Activated CD4-positive, alpha-beta T cell treated with anti-CD3 and anti-CD28 coated beads, Interleukin-2, Interleukin-4, amounts not matched to agents 100 ng/mL and 50 ng/mL, durations not matched to agents 16 hours and 8 hours (primary cell): ENCODE results near the gene MYPOP.
A peak's percentile ranks its signal among the peaks of the same experiment; 100 is the strongest.

Experiments
- DNase-seq: peaks from one replicate; pipeline ENCODE4 v3.0.0-alpha.2; 2020; ENCODE audit warnings: low spot score

The MYPOP gene

DNA sequence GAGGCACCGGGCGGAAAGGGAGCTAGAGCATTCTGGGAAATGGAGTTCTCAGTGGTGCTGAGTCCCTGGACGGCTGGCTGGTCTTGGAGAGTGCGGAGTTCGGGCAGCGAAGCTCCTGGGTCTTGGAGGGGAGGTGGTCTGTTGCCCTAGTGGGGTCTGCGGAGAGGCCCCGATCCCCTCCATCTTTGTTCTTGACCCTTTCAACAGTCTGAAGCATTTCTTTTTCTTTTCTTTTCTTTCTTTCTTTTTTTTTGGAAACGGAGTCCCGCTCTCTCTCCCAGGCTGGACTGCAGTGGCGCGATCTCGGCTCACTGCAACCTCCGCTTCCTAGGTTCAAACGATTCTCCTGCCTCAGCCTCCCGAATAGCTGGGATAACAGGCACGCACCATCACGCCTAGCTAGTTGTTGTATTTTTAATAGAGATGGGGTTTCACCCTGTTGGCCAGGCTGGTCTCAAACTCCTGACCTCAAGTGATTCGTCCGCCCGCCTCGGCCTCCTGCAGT lies 39.0 kb downstream of the MYPOP start:
- no peak for DNase-seq

GRCh38 chr19:45862564-45863334 lies 39.7 kb downstream of the MYPOP start, which contains the start of gene SYMPK:
Gene SYMPK (minus strand): TSS chr19:45863147. CDS start chr19:45854495, 8,652 bp downstream.
- DNase-seq, result peak; percentile 100

GRCh38 chr19:45862271-45862563 lies 40.2 kb downstream of the MYPOP start:
- DNase-seq, result no peak

GRCh38 chr19:45860359-45861259 lies 41.8 kb downstream of the MYPOP start:
- no peak for DNase-seq

DNA sequence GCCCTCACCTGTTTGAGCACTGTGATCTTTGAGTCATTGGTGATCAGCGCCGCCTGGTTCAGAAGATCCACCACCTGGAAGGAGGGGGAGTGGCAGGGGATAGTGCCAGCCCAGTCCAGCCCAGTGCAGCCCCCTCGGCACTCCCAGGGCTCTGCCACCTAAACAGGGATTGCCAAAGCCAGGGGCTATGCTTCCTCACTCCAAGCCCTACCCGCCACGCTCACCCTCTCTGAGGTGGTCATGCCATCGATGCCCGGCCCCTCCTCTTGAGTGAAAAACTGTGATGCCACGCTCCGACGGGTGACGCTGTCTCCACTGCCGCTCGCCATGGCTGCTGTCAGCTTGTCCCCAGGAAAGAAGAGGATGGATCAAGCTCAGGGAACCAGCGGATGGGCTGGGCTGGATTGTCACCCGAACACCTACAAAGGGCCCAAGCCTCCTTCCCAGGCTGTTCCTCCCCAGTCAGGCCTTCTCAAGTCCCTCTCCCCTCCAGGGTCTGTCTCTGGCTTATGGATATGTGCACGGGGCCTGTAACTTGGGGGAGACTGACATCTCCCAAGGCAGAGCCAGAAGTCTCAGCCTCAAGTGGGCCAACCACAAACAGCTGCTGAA lies 48.1 kb downstream of the MYPOP start:
- DNase-seq, result no peak

GRCh38 chr19:45852983-45853382 lies 49.4 kb downstream of the MYPOP start:
- DNase-seq, result no peak

DNA sequence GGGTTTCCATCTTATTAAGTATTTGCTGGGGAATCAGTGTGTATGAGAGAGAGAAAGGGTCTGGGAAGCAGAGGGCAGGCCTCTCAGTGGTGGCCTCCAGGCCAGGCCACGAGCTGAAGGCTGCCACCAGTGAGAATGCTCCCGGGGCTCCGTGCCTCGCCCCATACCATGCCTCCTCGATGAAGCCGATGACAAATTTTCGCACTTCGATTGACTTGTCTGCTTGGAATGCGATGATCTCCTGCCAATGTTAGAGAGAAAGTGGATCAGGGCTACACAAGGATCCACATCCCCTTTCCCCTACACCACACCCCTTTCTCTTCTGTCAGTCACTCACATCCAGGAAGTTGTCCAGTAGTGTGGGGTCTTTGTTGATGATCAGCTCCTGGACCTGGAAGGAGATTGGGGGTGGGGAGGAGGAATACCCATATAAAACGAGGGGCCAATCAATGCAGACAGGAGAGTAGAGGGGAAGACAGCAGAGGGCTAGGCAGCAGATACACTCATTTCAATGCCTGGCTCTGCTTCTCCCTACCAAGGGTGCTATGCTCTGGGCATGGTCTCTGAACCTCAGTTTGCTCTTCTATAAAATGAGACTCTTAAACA lies 50.2 kb downstream of the MYPOP start:
- no peak for DNase-seq

DNA sequence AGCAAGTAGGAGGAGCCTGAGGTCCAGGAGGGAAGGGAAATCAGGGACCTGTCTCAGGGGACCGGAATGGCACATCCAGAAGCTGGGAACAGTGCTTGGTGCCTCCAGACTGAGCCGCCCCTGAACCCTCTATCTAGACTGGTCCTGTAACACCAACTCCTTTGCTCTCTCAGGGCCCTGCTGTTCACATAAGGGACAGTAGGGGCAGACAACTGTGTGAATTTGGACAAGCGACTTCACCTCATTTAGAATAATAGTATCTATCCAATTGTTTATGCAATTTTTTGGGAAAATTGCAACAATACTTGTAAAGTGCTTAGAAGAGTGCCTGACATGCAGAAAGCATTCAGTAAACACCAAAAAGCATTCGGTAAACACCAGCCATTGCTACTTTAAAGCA lies 53.5 kb downstream of the MYPOP start:
- DNase-seq, result no peak

- no peak for DNase-seq
Observed at GRCh38 chr19:45847663-45848062, 54.8 kb downstream of the MYPOP start.

GRCh38 chr19:45842198-45842597 lies 60.2 kb downstream of the MYPOP start:
- DNase-seq, result no peak
